ENCODE data around the gene NFATC1.

DNA sequence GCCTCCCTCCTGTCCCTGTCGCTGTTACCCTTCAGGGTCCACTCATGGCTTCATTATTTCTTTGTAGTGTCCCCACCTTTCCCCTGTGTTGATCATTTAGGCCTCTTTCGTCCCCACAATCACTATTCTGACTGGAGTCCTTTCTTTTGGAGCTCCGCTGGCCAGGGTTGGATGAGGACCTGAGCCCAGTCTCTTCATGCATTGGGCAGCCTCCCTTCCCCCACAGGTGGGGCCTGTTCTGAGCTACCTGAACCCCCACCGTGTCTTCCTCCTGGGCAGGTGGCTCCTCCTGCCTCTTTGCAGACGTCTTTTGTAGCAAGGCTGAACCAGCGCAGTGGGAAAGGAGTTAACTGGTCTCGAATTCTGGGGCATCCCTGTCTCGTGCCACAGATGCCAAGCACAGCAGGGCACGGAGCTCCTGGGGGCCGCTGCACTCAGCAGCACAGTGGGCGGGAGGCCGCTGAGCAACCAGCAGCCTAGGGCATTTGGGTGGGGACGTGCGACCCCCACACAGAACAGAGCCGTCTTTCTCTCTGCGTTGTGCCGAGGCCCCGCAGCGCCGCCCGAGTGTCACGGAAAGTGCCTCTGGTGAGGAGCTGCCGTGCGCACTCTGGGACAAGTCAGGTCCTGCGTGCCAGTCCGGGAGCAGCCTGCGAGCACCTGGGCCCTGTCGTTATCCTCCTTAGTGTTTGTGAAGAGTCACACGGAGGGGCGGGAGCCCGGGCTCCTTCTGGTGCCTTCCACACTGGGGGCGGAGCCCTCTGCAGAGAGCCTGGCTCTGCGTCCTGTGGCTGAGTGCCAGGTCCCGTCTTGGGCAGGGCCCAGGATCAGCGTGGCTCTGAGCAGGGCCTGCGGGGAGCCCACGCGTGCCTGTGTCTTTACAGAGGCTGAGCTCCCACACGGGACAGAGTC, 130.1 kb downstream of the NFATC1 start:
- no peak for TF ChIP-seq POLR2A (IDR thresholded peaks at IDR 0.05)
- TF ChIP-seq, protein P1, sequence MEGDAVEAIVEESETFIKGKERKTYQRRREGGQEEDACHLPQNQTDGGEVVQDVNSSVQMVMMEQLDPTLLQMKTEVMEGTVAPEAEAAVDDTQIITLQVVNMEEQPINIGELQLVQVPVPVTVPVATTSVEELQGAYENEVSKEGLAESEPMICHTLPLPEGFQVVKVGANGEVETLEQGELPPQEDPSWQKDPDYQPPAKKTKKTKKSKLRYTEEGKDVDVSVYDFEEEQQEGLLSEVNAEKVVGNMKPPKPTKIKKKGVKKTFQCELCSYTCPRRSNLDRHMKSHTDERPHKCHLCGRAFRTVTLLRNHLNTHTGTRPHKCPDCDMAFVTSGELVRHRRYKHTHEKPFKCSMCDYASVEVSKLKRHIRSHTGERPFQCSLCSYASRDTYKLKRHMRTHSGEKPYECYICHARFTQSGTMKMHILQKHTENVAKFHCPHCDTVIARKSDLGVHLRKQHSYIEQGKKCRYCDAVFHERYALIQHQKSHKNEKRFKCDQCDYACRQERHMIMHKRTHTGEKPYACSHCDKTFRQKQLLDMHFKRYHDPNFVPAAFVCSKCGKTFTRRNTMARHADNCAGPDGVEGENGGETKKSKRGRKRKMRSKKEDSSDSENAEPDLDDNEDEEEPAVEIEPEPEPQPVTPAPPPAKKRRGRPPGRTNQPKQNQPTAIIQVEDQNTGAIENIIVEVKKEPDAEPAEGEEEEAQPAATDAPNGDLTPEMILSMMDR (IDR thresholded peaks at IDR 0.05 in 4 of 5, conservative IDR thresholded peaks at IDR 0.05 in 1 of 5): no peak
